HG02870 (cell line): Measurements from ENCODE around the gene CEBPG.

Source experiments
- ATAC-seq: cut with Tn5 transposase; IDR thresholded peaks from one replicate; pipeline ENCODE4 v1.9.1; 2021; ENCODE audit warnings: mild to moderate bottlenecking, moderate library complexity; ENCODE audit not compliant: unreplicated experiment

CEBPG gene

GRCh38 chr19:33416307-33417215 is 43.1 kb downstream of the CEBPG start:
- ATAC-seq, result no peak

- no peak for ATAC-seq
These were observed 44.2 kb downstream of the CEBPG start for GRCh38 chr19:33417751-33418150.

GRCh38 chr19:33418461-33418860 is 45.0 kb downstream of the CEBPG start:
- ATAC-seq, result no peak

GRCh38 chr19:33418871-33419787 is 45.6 kb downstream of the CEBPG start:
- no peak for ATAC-seq

- ATAC-seq, result no peak
These were observed 46.2 kb downstream of the CEBPG start for GRCh38 chr19:33419788-33420130.

- ATAC-seq, result no peak
These were observed 47.3 kb downstream of the CEBPG start for GRCh38 chr19:33420821-33421220.

GRCh38 chr19:33421368-33421767 is 47.9 kb downstream of the CEBPG start:
- ATAC-seq, result no peak

GRCh38 chr19:33422369-33423180 is 49.1 kb downstream of the CEBPG start:
- no peak for ATAC-seq

- no peak for ATAC-seq
These were observed 50.7 kb downstream of the CEBPG start for GRCh38 chr19:33424181-33424580.

GRCh38 chr19:33426621-33427361 is 53.3 kb downstream of the CEBPG start:
- no peak for ATAC-seq

GRCh38 chr19:33427801-33428626 is 54.5 kb downstream of the CEBPG start:
- ATAC-seq, result no peak

- ATAC-seq, result no peak
These were observed 55.2 kb downstream of the CEBPG start for GRCh38 chr19:33428627-33429125.

GRCh38 chr19:33429891-33430673 is 56.6 kb downstream of the CEBPG start:
- no peak for ATAC-seq

- no peak for ATAC-seq
These were observed 57.3 kb downstream of the CEBPG start for GRCh38 chr19:33430674-33431277.

- no peak for ATAC-seq
These were observed 58.5 kb downstream of the CEBPG start for GRCh38 chr19:33432015-33432414.
